Esophagus muscularis mucosa (tissue), 4 donors: ENCODE measurements around the gene GRHL1. TPM values are rescaled to one million over a fixed set of nuclear protein-coding genes. Genes with fewer than 3 reads are reported as not detected.

ENCODE experiments used
- DNase-seq: peaks from one replicate; pipeline ENCODE4 v3.0.0-alpha.2; 2017; ENCODE audit errors: extremely low spot score
- H3K27ac ChIP-seq, 4 donors: fragments of 200-600 bp; sonication (generic); replicated peaks in 1 of 4; 1 replicate in 3 of 4; 2 replicates in 1 of 4; pipeline ENCODE4 v1.5.1; 2016 to 2019; ENCODE audit warnings: mild to moderate bottlenecking in 1 of 4
- H3K27me3 ChIP-seq, 4 donors: fragments of 200-600 bp; sonication (generic); one replicate each; pipeline versions ENCODE4 v1.5.1 to v1.6.0; 2016 to 2019
- H3K36me3 ChIP-seq, 4 donors: fragments of 200-600 bp; sonication (generic); one replicate each; pipeline ENCODE4 v1.5.1; 2016 to 2019
- H3K4me1 ChIP-seq, 4 donors: fragments of 200-600 bp; sonication (generic); one replicate each; pipeline ENCODE4 v1.5.1; 2016 to 2019
- H3K4me3 ChIP-seq, 4 donors: fragments of 200-600 bp; sonication (generic); 1 replicate in 2 of 4; 2 replicates in 2 of 4; pipeline ENCODE4 v1.5.1; 2016 to 2019; ENCODE audit warnings: mild to moderate bottlenecking in 4 of 4, moderate library complexity in 1 of 4
- H3K9me3 ChIP-seq, 4 donors: fragments of 200-600 bp; sonication (generic); 1 replicate in 3 of 4; 2 replicates in 1 of 4; pipeline ENCODE4 v1.5.1; 2016 to 2019
- CTCF ChIP-seq, 3 experiments: fragments of 200-600 bp in 2 of 3; fragments of 450-650 bp in 1 of 3; sonication (generic) in 2 of 3; IDR thresholded peaks; one replicate each; pipeline ENCODE4 v1.5.1; 2017 to 2019; ENCODE audit warnings: antibody characterized with exemption in 3 of 3, mild to moderate bottlenecking in 2 of 3, moderate library complexity in 1 of 3
- EP300 ChIP-seq: sonication (generic); formaldehyde crosslinking; IDR thresholded peaks from one replicate; pipeline ENCODE4 v1.6.1; 2017; ENCODE audit warnings: antibody characterized with exemption
- POLR2A ChIP-seq: fragments of 450-650 bp; IDR thresholded peaks from one replicate; pipeline ENCODE4 v1.6.1; 2017; ENCODE audit warnings: antibody characterized with exemption, moderate library complexity, mild to moderate bottlenecking, low read depth
- POLR2AphosphoS5 ChIP-seq, 2 donors: sonication (generic); formaldehyde crosslinking; IDR thresholded peaks; one replicate each; pipeline ENCODE4 v1.6.1; 2017; ENCODE audit warnings: antibody characterized with exemption in 2 of 2
- WGBS: methylation state at CpG from one replicate; pipeline ENCODE4 v1.1.5; 2018; 5-methylcytosine and 5-hydroxymethylcytosine counted together
- intact Hi-C: fragments of 100-400 bp; cut with DNase I; formaldehyde crosslinking; loops from one replicate; pipeline ENCODE4 v1.15.1; 2023
- total RNA-seq, 4 donors: library from RNA; depleted of rRNA; stranded (reverse); fragments of >200 nt; gene quantifications; one replicate each; pipeline versions ENCODE4 v1.1.0 to v1.2.1, GENCODE V29; 2016

Gene GRHL1
- total RNA-seq, 4 donors from 2014 or later, result 0.86 to 5.1 (median 2.6) TPM

- no peaks in the 10 kb centered on the region for H3K36me3 ChIP-seq
- peaks cover 0 to 7% (median 0%) of the 10 kb centered on the region in 4 donors for H3K4me1 ChIP-seq
- no peak for DNase-seq
- intact Hi-C loops, result no loop called here
- H3K9me3 ChIP-seq, result peaks cover 0 to 10% (median 4%) of the 10 kb centered on the region in 4 donors
- no peaks in the 10 kb centered on the region for H3K27me3 ChIP-seq
- 98% methylated on average over 16 of the region's 16 CpGs for WGBS
- no peak overlapping the region for H3K27ac ChIP-seq
- TF ChIP-seq EP300 (no peak), POLR2A (no peak), CTCF (IDR thresholded peaks at IDR 0.05) (no peak)
- H3K4me3 ChIP-seq, result no peak overlapping the region
Observed at GRCh38 chr2:10022041-10022421, 70.5 kb downstream of the GRHL1 start.

- peaks cover 0 to 6% (median 1%) of the 10 kb centered on the region in 4 donors for H3K9me3 ChIP-seq
- no peaks in the 10 kb centered on the region for H3K27me3 ChIP-seq
- intact Hi-C loops, result no loop called here
- DNase-seq, result no peak
- peaks cover 0 to 7% (median 0%) of the 10 kb centered on the region in 4 donors for H3K4me1 ChIP-seq
- H3K27ac ChIP-seq, result no peak overlapping the region
- no peaks in the 10 kb centered on the region for H3K36me3 ChIP-seq
- no peak for TF ChIP-seq EP300
- TF ChIP-seq POLR2AphosphoS5 (IDR thresholded peaks at IDR 0.05), result no peak
- no peak for TF ChIP-seq CTCF (IDR thresholded peaks at IDR 0.05)
- no peak for TF ChIP-seq POLR2A
- WGBS, result 93% methylated on average over 3 of the region's 4 CpGs
- no peak overlapping the region for H3K4me3 ChIP-seq
Observed at GRCh38 chr2:10022445-10022844, 71.0 kb downstream of the GRHL1 start.

- Histone ChIP-seq H3K36me3 (no peaks in the 10 kb centered on the region), H3K9me3 (no peaks in the 10 kb centered on the region), H3K4me1 (peaks cover 2 to 7% (median 4%) of the 10 kb centered on the region in 4 donors), H3K27me3 (no peaks in the 10 kb centered on the region), H3K27ac (no peak overlapping the region), H3K4me3 (no peak overlapping the region)
- WGBS, result 89% methylated on average over 5 of the region's 10 CpGs
- intact Hi-C loops, result no loop called here
- no peak for DNase-seq
- TF ChIP-seq POLR2A, result no peak
- TF ChIP-seq POLR2AphosphoS5 (IDR thresholded peaks at IDR 0.05), result no peak
- no peak for TF ChIP-seq CTCF (IDR thresholded peaks at IDR 0.05)
- TF ChIP-seq EP300, result no peak
Observed at GRCh38 chr2:10022966-10023662, 71.6 kb downstream of the GRHL1 start.

- no peak for DNase-seq
- Histone ChIP-seq H3K36me3 (no peaks in the 10 kb centered on the region), H3K27ac (no peak overlapping the region), H3K9me3 (no peaks in the 10 kb centered on the region), H3K4me3 (no peak overlapping the region), H3K27me3 (no peaks in the 10 kb centered on the region), H3K4me1 (peaks cover 25 to 31% (median 29%) of the 10 kb centered on the region in 4 donors)
- intact Hi-C loops, result no loop called here
- WGBS, result 85% methylated on average over 8 of the region's 8 CpGs
- TF ChIP-seq POLR2A, result no peak
- no peak for TF ChIP-seq EP300
- TF ChIP-seq CTCF (IDR thresholded peaks at IDR 0.05), result no peak
- no peak for TF ChIP-seq POLR2AphosphoS5 (IDR thresholded peaks at IDR 0.05)
Observed at GRCh38 chr2:10026940-10027569, 75.6 kb downstream of the GRHL1 start.
